Fibroblast of lung (primary cell): Measurements from ENCODE around the gene TTLL10.

Source experiments
- EZH2 ChIP-seq: IDR thresholded peaks from 2 replicates; pipeline ENCODE4 v1.5.1; 2012; ENCODE audit warnings: low read length, control low read depth, mild to moderate bottlenecking; ENCODE audit errors: missing control alignments
- TF ChIP-seq, protein P1 (sequence below), 2 donors: IDR thresholded peaks in 1 of 2; conservative IDR thresholded peaks in 1 of 2; 1 replicate in 1 of 2; 2 replicates in 1 of 2; pipeline ENCODE4 v1.5.1; 2011 to 2012; ENCODE audit warnings: low read length in 2 of 2, control low read depth in 1 of 2, inconsistent platforms in 1 of 2, low read depth in 1 of 2, mild to moderate bottlenecking in 1 of 2

DNA sequence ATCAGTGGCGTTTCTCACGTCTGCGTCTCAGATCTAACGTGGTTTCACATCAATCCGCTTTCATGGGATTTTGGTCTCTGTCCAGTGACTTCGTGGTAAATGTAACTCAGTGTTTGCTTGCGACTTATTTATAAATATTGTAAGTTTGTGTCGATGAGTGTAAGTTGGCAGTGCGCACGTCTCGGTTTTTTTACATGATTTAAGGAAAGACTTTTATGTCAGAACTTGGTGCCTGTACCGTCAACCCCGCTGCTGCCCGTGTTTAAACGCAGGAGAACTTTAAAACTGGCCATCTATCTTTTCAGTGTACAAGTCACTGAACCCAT is 59.9 kb downstream of the TTLL10 start:
- TF ChIP-seq, protein P1, sequence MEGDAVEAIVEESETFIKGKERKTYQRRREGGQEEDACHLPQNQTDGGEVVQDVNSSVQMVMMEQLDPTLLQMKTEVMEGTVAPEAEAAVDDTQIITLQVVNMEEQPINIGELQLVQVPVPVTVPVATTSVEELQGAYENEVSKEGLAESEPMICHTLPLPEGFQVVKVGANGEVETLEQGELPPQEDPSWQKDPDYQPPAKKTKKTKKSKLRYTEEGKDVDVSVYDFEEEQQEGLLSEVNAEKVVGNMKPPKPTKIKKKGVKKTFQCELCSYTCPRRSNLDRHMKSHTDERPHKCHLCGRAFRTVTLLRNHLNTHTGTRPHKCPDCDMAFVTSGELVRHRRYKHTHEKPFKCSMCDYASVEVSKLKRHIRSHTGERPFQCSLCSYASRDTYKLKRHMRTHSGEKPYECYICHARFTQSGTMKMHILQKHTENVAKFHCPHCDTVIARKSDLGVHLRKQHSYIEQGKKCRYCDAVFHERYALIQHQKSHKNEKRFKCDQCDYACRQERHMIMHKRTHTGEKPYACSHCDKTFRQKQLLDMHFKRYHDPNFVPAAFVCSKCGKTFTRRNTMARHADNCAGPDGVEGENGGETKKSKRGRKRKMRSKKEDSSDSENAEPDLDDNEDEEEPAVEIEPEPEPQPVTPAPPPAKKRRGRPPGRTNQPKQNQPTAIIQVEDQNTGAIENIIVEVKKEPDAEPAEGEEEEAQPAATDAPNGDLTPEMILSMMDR (conservative IDR thresholded peaks at IDR 0.05 in 1 of 2, IDR thresholded peaks at IDR 0.05 in 1 of 2; ENCODE audit: low read depth in 1 of 2, low read length in 2 of 2), result no peak
- TF ChIP-seq EZH2, result no peak
